HG03045 (cell line): ENCODE data around the gene MLH3.

Experiments
- ATAC-seq: cut with Tn5 transposase; IDR thresholded peaks from one replicate; pipeline ENCODE4 v1.9.1; 2021; ENCODE audit warnings: mild to moderate bottlenecking, moderate library complexity; ENCODE audit not compliant: unreplicated experiment

Gene MLH3

GRCh38 chr14:75050852-75051555 is at the start of gene MLH3:
TSS of gene MLH3 (minus strand) at chr14:75051467. CDS start at chr14:75049655, 1,812 bp downstream.
- ATAC-seq, result peak; percentile 71

- ATAC-seq, result no peak
These were observed 47.4 kb upstream of the MLH3 start for GRCh38 chr14:75098682-75099081.

- no peak for ATAC-seq
These were observed 46.9 kb upstream of the MLH3 start for GRCh38 chr14:75098212-75098611.

GRCh38 chr14:75096959-75097358 is 45.7 kb upstream of the MLH3 start:
- ATAC-seq, result no peak

- no peak for ATAC-seq
These were observed 44.4 kb upstream of the MLH3 start for GRCh38 chr14:75095690-75096089.

GRCh38 chr14:75094896-75095295 is 43.6 kb upstream of the MLH3 start:
- no peak for ATAC-seq

GRCh38 chr14:75092698-75093097 is 41.4 kb upstream of the MLH3 start:
- ATAC-seq, result no peak

GRCh38 chr14:75091251-75091650 is 40.0 kb upstream of the MLH3 start:
- ATAC-seq, result no peak

GRCh38 chr14:75090353-75090752 is 39.1 kb upstream of the MLH3 start:
- no peak for ATAC-seq

- ATAC-seq, result no peak
These were observed 37.5 kb upstream of the MLH3 start for GRCh38 chr14:75088566-75089373.

GRCh38 chr14:75088153-75088552 is 36.9 kb upstream of the MLH3 start:
- no peak for ATAC-seq

GRCh38 chr14:75084513-75084912 is 33.2 kb upstream of the MLH3 start:
- no peak for ATAC-seq

- no peak for ATAC-seq
These were observed 32.0 kb upstream of the MLH3 start for GRCh38 chr14:75083271-75083670.

- ATAC-seq, result no peak
These were observed 30.5 kb upstream of the MLH3 start for GRCh38 chr14:75081660-75082229.

GRCh38 chr14:75079521-75079920 is 28.3 kb upstream of the MLH3 start:
- no peak for ATAC-seq

GRCh38 chr14:75077794-75078193 is 26.5 kb upstream of the MLH3 start:
- ATAC-seq, result no peak

- ATAC-seq, result no peak
These were observed 19.1 kb upstream of the MLH3 start for GRCh38 chr14:75070383-75070782.

GRCh38 chr14:75069811-75070145 is 18.5 kb upstream of the MLH3 start:
- ATAC-seq, result no peak

GRCh38 chr14:75069121-75069810 is 18.0 kb upstream of the MLH3 start, which contains the start of gene ZC2HC1C:
TSS of gene ZC2HC1C (plus strand) at chr14:75069641. CDS start at chr14:75070574, 933 bp downstream.
- ATAC-seq, result peak; percentile 75

- no peak for ATAC-seq
These were observed 17.2 kb upstream of the MLH3 start for GRCh38 chr14:75068294-75069120.
